Fibroblast of villous mesenchyme (primary cell): ENCODE data around the gene EIF4EBP2. TPM values are rescaled to one million over a fixed set of nuclear protein-coding genes. Genes with fewer than 3 reads are reported as not detected.

Source experiments
- DNase-seq: peaks from one replicate; pipeline ENCODE4 v3.0.0-alpha.2; 2010; ENCODE audit warnings: low read depth
- H3K4me3 ChIP-seq: 2 replicates; pipeline ENCODE4 v1.5.1; 2011; ENCODE audit warnings: low read depth, mild to moderate bottlenecking, low read length
- CTCF ChIP-seq: IDR thresholded peaks from 2 replicates; pipeline ENCODE4 v1.5.1; 2012; ENCODE audit warnings: low read depth, mild to moderate bottlenecking, low read length; ENCODE audit not compliant: insufficient read depth
- total RNA-seq: library from RNA; depleted of rRNA; stranded (reverse); fragments of >200 nt; gene quantifications from 2 replicates; pipeline ENCODE4 v1.2.3, GENCODE V29; 2012

The EIF4EBP2 gene, protein sequence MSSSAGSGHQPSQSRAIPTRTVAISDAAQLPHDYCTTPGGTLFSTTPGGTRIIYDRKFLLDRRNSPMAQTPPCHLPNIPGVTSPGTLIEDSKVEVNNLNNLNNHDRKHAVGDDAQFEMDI
- 43.2 and 58.7 TPM in 2 replicates for total RNA-seq

DNA sequence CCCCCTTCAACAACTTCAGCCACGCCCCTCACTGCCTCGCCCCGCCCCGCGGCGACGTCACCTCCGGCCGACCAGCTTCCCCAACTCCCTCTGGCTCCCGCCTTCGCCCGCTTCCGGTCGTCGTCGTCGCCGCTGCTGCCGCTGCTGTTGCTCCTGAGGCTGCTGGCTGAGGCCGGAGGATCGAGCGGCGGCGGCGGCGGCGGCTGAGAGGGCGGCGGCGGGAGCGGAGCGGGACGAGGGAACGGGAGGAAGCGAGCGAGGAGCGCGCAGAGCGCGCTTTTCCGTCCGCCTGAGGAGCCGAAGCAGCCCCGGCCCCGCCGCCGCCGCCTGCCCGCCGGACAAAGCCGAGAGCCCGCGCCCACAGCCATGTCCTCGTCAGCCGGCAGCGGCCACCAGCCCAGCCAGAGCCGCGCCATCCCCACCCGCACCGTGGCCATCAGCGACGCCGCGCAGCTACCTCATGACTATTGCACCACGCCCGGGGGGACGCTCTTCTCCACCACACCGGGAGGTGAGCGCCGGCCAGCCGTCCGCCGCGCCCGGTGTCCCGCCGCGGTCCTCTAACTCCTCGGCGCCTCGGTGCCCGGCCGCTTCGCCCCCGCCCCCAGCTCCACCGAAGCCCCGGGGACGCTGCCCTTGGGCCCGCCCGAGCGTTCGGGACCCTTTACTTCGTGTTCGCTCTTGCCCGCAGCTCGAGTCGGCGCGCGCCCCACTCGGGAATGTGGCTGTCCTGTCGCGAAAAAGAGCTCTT lies at the start of gene EIF4EBP2:
Gene EIF4EBP2, plus strand, starts transcription at position 110 of the 751 bp plus-strand sequence. Its CDS starts 257 bp downstream, at position 367.
- peak within 1 kb of the TSS; percentile 98 for H3K4me3 ChIP-seq
- no peak for TF ChIP-seq CTCF
- peak; percentile 97 for DNase-seq

- TF ChIP-seq CTCF, result no peak
- no peak overlapping the region for H3K4me3 ChIP-seq
- DNase-seq, result no peak
These were observed 49.4 kb upstream of the EIF4EBP2 start for GRCh38 chr10:70354556-70354955.

- no peak for TF ChIP-seq CTCF
- DNase-seq, result peak; percentile 92
- no peak overlapping the region for H3K4me3 ChIP-seq
These were observed 48.6 kb upstream of the EIF4EBP2 start for GRCh38 chr10:70355051-70356021.

DNA sequence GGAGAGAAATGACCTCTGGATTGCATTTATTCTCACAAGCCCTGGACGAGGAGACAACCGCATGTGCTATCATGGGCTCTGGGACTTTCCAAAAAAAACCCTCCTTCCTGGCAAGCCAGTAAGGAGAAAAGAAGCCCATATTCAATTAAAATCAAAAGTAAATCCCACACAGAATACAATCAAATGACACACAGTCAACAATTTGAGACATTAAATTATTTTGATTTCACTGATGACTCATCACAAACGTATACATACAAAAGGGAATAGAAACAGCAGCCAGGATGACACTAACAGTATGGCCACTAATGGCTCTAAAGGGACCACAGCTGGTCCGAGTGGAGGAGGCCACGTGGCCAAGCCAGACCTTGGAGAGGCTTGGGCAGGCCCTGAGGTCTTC lies 46.4 kb upstream of the EIF4EBP2 start:
- no peak for TF ChIP-seq CTCF
- H3K4me3 ChIP-seq, result no peak overlapping the region
- peak; percentile 61 for DNase-seq

GRCh38 chr10:70358446-70358845 lies 45.5 kb upstream of the EIF4EBP2 start:
- DNase-seq, result no peak
- H3K4me3 ChIP-seq, result no peak overlapping the region
- TF ChIP-seq CTCF, result no peak

GRCh38 chr10:70359017-70359550 lies 44.9 kb upstream of the EIF4EBP2 start:
- DNase-seq, result no peak
- no peak overlapping the region for H3K4me3 ChIP-seq
- no peak for TF ChIP-seq CTCF
